Measurements from ENCODE around the gene ALLC. TPM values are rescaled to one million over a fixed set of nuclear protein-coding genes. Genes with fewer than 3 reads are reported as not detected.

ALLC gene
- total RNA-seq, 1 experiment from 2014 or later, result not detected

- H3K9me3 ChIP-seq (ENCODE audit: low read length), result no peaks in the 10 kb centered on the region
- TF ChIP-seq EZH2 (IDR thresholded peaks at IDR 0.05; ENCODE audit: low read length, unreplicated experiment) (no peak), CTCF (conservative IDR thresholded peaks at IDR 0.05; ENCODE audit: low read depth, low read length) (no peak), EZH2phosphoT487 (IDR thresholded peaks at IDR 0.05; ENCODE audit: borderline replicate concordance, low read length) (no peak)
- no peak overlapping the region for H2AFZ ChIP-seq (ENCODE audit: low read length)
- ATAC-seq (no peak), DNase-seq (no peak)
- ChIA-PET CTCF (no interaction called here), POLR2A (ENCODE audit: unreplicated experiment) (no interaction called here)
- H3K27ac ChIP-seq (ENCODE audit: low read length), result no peak overlapping the region
- no peaks in the 10 kb centered on the region for H3K36me3 ChIP-seq (ENCODE audit: low read depth, low read length)
- BruUV-seq (replicated peaks), result no TSS peak
- H4K20me1 ChIP-seq (ENCODE audit: low read length), result no peaks in the 10 kb centered on the region
- H3K4me1 ChIP-seq (ENCODE audit: insufficient read depth, low read length), result no peaks in the 10 kb centered on the region
- H3K4me3 ChIP-seq (ENCODE audit: low read length), result no peak overlapping the region
- intact Hi-C loops (cut with micrococcal nuclease), result no loop called here
- no peaks in the 10 kb centered on the region for H3K79me2 ChIP-seq (ENCODE audit: low read length)
- peaks cover 17% of the 10 kb centered on the region for H3K27me3 ChIP-seq (ENCODE audit: low read length)
- H3K9me2 ChIP-seq (replicated peaks; ENCODE audit: low read length), result no peaks in the 10 kb centered on the region
- H3F3A ChIP-seq (ENCODE audit: low read length, unreplicated experiment), result no peaks in the 10 kb centered on the region
- no peak overlapping the region for H3K4me2 ChIP-seq (ENCODE audit: low read length)
- no peak overlapping the region for H3K9ac ChIP-seq (ENCODE audit: low read length)
Observed at GRCh38 chr2:3637692-3638455, 20.1 kb upstream of the ALLC start.

GRCh38 chr2:3638456-3638810 is 19.6 kb upstream of the ALLC start:
- Histone ChIP-seq H3K9me2 (replicated peaks; ENCODE audit: low read length) (no peaks in the 10 kb centered on the region), H3K9ac (ENCODE audit: low read length) (no peak overlapping the region), H2AFZ (ENCODE audit: low read length) (no peak overlapping the region), H3K36me3 (ENCODE audit: low read depth, low read length) (no peaks in the 10 kb centered on the region), H4K20me1 (ENCODE audit: low read length) (no peaks in the 10 kb centered on the region), H3K4me3 (ENCODE audit: low read length) (no peak overlapping the region), H3K27me3 (ENCODE audit: low read length) (peaks cover 17% of the 10 kb centered on the region), H3K79me2 (ENCODE audit: low read length) (no peaks in the 10 kb centered on the region), H3K27ac (ENCODE audit: low read length) (no peak overlapping the region), H3K4me1 (ENCODE audit: insufficient read depth, low read length) (no peaks in the 10 kb centered on the region), H3F3A (ENCODE audit: low read length, unreplicated experiment) (no peaks in the 10 kb centered on the region), H3K9me3 (ENCODE audit: low read length) (no peaks in the 10 kb centered on the region), H3K4me2 (ENCODE audit: low read length) (no peak overlapping the region)
- DNase-seq (no peak), ATAC-seq (no peak)
- TF ChIP-seq CTCF (conservative IDR thresholded peaks at IDR 0.05; ENCODE audit: low read depth, low read length), result no peak
- TF ChIP-seq EZH2phosphoT487 (IDR thresholded peaks at IDR 0.05; ENCODE audit: borderline replicate concordance, low read length), result no peak
- TF ChIP-seq EZH2 (IDR thresholded peaks at IDR 0.05; ENCODE audit: low read length, unreplicated experiment), result no peak
- BruUV-seq (replicated peaks), result no TSS peak
- intact Hi-C loops (cut with micrococcal nuclease), result no loop called here
- ChIA-PET POLR2A (ENCODE audit: unreplicated experiment) (no interaction called here), CTCF (no interaction called here)

- H3K79me2 ChIP-seq (ENCODE audit: low read length), result no peaks in the 10 kb centered on the region
- no peaks in the 10 kb centered on the region for H3K9me2 ChIP-seq (replicated peaks; ENCODE audit: low read length)
- TF ChIP-seq EZH2phosphoT487 (IDR thresholded peaks at IDR 0.05; ENCODE audit: borderline replicate concordance, low read length), result no peak
- no peak for TF ChIP-seq EZH2 (IDR thresholded peaks at IDR 0.05; ENCODE audit: low read length, unreplicated experiment)
- no peak for TF ChIP-seq CTCF (conservative IDR thresholded peaks at IDR 0.05; ENCODE audit: low read depth, low read length)
- H3K9ac ChIP-seq (ENCODE audit: low read length), result no peak overlapping the region
- H3F3A ChIP-seq (ENCODE audit: low read length, unreplicated experiment), result no peaks in the 10 kb centered on the region
- POLR2A ChIA-PET (ENCODE audit: unreplicated experiment), result no interaction called here
- no peaks in the 10 kb centered on the region for H3K9me3 ChIP-seq (ENCODE audit: low read length)
- CTCF ChIA-PET, result no interaction called here
- peaks cover 17% of the 10 kb centered on the region for H3K27me3 ChIP-seq (ENCODE audit: low read length)
- H3K27ac ChIP-seq (ENCODE audit: low read length), result no peak overlapping the region
- no peak for DNase-seq
- H3K36me3 ChIP-seq (ENCODE audit: low read depth, low read length), result no peaks in the 10 kb centered on the region
- H3K4me3 ChIP-seq (ENCODE audit: low read length), result no peak overlapping the region
- intact Hi-C loops (cut with micrococcal nuclease), result no loop called here
- no peak overlapping the region for H3K4me2 ChIP-seq (ENCODE audit: low read length)
- no peak overlapping the region for H2AFZ ChIP-seq (ENCODE audit: low read length)
- ATAC-seq, result no peak
- no TSS peak for BruUV-seq (replicated peaks)
- H4K20me1 ChIP-seq (ENCODE audit: low read length), result no peaks in the 10 kb centered on the region
- H3K4me1 ChIP-seq (ENCODE audit: insufficient read depth, low read length), result no peaks in the 10 kb centered on the region
Observed at GRCh38 chr2:3639015-3639630, 18.9 kb upstream of the ALLC start.

Measured in PC-3 (cell line).